ENCODE data around the gene NTM.

NTM gene

DNA sequence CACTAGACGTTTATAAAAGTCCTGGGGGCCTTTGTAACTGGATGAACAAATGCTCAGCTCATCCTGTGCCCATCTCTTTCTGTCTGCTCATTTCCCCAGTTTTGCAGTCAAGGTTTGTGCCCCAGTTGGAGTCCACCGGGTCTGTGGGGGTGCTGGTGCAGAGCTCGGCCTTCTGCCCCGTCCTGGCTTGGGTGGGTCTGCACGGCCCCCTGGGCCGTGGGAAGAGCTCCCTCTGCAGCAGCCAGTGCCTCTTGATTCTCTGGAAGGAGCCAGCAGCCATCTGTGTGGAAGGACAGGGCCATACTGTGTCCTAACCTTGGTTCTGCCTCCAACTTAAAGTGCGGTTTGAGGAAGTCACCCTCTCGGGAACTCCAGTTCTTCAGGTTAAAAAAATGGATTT, 140.2 kb downstream of the NTM start:
- no peak for DNase-seq

DNA sequence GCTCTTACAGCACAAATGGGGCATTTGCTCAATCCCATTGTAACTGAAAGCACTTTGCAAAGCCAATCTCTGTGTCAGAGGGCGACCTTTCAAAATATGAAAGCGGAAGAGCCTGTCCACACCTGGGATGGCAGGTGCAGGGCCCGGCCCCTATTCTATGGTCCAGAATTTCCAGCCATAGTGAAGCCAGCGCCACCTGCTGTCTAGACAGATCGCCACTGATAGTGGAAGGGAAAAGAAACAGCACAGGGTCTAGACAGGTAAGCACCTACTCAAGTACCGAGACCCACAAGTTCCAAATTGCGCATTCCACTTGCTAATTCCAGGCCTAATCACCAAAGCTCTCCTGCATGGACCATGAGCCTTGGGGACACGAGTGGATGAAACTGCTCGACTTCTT, 141.4 kb downstream of the NTM start:
- no peak for DNase-seq

DNA sequence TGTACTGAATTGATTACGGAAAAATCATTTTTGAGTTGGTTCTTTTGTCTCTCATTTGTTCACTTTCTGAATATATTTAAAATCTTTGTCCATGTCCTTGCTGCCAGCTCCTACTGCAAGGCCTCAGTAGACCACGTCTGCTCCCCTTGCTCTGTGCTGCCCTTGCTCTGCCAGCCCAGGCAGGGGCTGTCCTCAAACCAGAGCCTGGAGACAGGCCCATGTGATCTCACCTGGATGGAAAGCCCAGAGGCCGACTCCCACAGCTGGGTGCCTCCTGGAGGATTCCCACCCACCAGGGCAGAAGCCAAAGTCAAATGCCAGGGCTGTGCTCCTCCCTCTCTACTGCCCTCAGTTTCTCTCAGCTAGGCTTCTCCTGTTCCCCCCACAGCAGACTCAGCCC, 141.8 kb downstream of the NTM start:
- DNase-seq = no peak

DNA sequence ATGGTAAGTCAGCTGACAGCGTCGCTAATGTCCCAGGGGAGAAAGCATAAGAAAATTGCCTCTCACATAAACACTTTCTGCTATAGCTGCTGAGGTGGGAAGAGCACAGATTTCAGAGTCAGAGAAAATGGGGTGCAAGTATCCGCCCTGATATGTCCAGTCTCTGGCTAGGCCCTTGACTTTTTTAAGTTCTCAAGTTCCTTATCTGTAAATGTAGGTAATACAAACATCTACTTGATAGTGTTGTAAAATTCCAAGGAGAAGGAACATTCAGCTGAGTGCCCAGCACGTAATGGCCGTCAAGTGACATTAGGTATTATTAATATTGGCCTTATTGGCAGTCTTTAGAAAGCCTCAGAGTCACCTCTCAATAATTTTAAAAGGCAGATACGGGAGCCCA, 143.6 kb downstream of the NTM start:
- no peak for DNase-seq

DNA sequence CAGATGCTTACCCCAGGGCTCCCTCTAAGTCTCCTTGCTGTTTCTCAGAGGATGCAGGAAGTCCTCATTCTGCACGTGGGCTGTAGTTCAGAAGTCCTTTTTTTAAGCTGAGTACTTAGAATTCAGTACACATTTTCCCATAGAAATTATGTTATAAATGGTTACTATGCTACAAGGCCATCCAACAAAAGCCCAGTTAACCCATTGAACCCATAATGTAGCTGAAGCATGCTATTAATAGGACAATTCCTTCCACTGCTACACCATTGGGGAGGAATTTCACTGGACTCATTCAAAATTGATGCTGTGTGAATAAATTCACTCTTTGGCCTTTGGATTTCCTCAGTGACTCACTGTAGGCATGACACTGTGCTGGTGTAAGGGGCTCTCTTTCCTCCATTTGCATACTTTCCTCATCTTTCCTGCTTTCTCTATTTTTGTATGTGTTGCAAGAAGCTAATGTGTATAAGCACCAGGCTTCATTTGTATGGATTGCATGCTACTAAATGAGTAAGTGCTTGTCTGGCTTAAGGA, 148.0 kb downstream of the NTM start:
- DNase-seq = no peak

DNA sequence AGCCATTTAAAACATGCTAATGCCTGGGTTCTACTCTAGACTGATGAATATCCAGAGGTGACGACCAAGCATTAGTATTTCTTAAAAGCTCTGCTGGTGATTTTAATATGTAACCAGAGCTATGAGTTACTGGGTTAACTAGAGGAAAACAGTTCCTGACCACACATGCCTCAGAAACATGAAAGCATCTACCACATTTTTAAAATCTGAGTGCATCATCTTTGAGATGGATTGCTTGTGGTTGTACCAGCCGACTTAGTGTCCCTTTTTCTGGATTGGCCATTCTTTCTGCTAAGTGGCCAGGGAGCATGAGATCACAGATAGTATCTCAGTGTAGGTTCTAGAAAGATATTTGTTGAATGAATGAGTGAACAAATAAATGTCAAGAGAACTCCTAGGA, 152.4 kb downstream of the NTM start:
- no peak for DNase-seq

DNA sequence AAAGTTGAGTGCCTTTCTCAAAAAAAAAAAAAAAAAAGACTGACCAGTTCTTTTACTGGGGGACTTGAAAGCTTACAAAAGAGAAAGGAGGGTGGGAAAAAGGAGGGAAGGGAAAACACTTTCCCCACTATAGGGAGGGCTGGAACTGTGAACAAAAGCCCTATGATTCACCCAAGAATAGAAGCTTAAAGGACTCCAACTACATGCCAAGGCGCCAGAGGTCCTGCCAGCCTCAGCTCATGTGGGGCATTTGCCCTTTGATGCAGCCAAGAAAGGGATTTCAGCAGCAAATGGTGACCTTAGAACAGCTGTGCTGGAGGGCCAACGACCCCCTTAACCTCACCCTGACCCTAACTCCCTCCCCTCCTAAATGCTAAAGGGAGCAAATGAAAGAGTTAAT, 160.0 kb downstream of the NTM start:
- no peak for DNase-seq

DNA sequence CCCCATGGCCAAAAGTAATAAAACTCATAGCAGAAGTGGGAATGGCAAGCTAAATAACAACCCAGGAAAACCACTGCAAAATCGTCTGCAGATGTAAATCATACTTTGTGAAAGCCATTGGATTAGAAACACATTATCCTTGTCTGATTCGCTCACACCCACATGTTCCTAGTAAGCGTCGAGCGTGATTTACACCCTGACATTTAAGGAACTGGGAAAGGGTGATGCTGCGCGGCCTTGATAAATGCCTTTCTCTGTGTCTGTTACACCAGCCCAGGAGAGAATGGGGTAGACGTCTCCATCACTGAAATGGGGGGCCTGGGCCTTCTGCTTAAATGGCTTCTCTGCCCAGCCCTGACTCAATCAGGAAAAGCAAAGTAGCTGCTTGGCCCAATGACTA, 162.7 kb downstream of the NTM start:
- DNase-seq = no peak

DNA sequence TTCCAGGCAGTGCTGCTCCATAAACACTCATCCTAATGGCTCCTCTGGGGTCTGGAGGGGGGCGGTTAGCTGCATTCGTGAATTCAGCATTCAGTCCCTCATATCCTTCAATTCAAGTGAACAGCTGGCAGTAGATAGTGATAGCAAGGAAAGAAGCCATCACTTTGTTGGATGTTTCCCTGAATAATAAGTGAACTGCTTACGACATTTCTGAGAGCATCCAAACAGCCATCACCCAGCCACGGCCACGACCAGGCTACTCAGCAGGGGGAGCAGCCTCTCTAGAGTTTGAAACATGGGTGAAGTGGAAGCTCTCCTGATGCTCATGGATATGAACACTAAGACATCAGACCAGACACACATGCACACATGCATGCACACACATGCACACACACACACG, 163.6 kb downstream of the NTM start:
- no peak for DNase-seq

DNA sequence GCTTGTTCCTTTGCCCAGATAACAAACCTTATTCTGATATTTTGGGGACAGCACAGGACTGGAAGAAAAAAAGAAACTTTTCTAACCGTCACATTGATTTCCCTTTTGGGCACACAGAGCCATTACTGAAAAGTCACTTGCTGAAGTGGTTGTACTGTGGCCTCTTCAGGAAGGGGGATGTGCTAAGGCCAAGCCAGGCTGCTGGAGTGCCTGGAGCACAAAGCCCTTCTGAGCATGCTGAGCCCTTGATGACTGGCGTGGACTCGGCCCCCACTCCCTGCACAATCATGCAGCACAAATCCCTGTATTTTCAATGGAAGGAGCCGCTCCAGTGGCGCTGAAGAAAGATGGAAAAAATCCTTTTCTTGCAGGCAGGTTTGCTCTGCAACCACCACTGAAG, 164.2 kb downstream of the NTM start:
- no peak for DNase-seq

DNA sequence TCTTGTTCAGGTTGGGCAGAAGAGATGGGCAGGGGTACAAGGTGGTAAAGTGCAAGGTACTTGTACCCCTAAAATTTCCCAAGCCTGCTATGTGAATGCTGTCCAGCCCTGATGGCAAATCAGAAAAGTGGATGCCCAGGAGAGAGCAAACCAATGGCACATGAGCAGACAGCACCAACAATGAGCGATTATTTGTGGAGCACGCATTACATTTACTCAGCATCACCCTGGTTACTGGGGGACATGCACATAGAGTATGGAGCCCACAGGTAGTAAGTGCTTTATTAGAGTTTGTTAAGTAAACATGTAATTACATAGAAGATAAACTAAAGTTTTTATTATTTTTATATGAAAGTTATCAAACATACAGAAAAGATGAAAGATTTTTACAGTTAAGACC, 165.7 kb downstream of the NTM start:
- no peak for DNase-seq

DNA sequence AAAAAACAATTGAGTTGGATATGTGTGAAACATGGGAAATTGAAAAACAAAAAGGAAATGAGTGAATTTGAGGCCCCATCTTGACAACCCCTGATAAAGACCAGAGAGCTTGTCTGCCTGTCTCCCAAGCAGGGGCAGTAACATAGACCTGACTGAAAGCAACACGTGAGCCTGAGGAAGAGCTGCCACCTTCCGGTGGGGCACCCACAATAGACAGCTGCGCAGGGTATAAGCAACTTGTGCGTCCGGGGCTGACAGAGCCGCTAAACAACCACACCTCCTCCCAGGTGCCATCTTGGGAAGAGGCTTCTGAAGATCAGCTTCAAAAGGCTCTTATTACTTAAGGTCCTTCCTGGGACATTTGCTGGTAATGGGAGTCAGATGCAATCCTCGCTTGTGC, 166.8 kb downstream of the NTM start:
- no peak for DNase-seq

DNA sequence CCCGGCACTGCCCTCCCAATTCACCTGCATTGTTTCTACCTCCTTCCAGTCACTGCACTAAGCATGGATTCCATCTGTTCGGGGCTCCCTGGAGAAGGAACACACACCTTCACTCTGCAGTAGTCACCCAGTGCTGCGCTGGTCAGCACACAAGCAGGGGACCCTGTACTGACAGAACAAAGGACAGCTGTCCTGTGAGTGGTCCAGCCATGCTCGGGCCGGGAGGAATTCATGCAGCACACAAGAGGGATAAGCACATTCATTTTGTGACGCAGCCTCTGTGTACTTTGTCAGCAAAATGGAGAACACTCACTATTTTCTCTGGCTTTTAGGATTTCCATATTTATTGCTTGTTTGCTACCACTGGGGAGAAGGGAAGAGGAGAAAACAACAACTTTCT, 167.3 kb downstream of the NTM start:
- no peak for DNase-seq

DNA sequence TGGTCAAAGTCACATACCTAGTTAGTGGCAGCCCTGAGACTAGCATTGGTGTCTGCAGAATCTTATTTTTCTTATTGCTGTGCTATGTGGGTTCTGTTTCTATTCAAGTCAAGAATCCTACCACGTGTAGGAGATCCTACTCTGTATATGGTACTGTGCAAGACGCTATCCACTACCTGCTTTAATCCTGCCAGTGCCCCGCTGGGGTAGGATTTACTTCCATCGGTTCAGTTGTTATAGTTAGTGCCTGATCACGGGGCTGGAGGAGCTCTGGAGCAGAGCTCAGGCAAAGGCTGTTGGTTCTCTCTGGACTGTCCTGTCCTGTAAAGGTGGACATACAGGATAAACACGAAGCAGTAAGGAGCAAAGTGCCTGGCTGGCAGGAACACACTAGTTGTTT, 167.9 kb downstream of the NTM start:
- no peak for DNase-seq

DNA sequence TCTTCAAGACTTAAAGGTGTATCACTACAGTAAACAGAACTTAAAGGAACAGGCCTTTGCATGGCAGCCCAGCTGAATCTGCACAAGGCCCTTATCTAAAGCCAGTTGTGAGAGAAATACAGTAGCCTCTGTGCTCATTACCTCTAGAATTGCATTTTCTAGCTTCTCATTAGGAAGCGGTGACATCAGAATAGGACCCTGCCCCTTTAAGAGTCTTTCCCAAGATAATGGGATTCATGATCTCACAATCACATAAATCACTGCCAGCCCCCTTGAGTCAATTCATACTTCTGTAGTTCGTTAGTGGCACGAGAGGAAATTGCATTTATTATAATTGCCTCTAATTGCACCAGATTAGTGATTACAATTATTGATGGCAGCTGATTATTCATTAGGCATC, 170.3 kb downstream of the NTM start:
- no peak for DNase-seq

DNA sequence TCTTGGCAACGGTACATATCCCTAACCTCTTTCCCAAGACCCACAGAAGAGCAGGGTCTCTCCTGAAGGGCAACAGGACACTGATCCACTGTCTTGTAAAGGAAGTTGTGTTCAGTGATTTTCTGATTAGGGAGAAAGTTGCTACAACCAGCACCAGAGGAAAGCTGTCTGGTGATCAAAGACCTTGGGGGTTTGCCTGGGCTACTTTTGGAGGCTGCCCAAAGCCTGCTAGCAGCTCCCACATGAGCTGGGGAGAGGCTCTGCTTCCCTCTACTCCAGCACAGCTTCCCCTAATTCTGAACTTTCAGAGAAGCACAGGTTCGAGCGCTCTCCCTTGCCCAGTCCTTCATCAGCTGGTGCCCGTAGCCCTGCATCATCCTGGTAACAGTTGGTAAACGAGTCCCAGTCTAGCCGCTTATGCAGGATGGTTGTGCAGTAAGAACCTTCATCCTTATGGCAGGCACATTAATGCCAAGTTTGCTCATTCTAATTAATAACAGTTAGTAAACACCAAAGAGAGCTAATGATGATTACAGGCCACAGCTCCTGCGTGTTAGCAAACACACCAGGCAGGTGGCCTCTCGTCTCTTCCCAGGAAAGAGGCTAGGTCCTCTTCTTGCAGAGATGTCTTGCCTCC, 173.1 kb downstream of the NTM start:
- DNase-seq = no peak

DNA sequence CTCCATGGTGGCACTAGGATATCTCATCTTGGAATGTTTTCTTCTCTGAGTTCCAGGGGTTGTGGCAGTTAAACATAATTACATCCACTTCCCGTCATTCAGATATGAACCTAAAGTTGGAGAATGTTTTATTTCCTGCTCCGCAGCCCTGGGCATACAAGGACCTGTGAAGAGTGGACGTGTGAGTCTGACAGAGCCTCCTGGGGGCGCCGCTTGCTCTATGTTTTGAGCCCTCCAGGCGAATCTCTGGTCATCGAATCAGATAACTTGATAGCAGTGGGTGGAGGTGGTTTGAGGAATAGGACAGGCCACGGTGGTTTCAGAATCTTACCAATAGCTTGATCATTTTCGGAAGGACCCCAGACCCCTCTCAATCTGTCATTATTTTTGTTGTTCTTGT, 174.2 kb downstream of the NTM start:
- DNase-seq = no peak

DNA sequence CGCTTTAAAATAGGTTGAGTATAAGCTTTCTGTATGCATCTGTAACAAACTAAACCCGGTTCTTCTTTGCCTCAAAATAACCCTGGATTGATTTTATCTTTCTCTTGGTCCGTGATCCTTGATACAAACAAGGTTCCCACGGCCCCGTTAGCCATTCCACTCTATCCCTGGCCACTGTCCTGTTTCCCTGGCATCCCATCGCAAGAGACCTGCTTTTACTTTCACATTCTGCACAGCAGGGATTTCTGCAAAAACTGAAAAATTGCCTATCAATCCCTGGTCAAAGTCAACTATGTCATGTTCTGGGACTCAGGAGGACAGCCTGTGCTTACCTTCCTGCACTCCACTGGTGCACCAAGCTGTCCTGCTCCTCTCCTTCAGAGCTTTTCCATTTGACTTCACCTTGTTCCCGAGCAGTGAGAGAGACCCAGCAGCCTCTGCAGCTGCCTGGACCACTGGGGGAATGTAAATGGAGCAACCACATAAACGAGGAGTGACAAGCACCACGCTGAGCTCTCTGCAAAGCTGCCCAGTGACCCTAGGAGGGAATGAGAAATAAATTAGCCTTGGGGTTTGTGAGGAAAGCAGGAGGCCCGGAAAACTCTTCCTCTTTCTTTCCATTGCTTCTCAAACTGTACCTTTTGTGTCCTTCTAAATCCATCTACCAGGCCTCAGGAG, 175.9 kb downstream of the NTM start:
- DNase-seq = no peak

DNA sequence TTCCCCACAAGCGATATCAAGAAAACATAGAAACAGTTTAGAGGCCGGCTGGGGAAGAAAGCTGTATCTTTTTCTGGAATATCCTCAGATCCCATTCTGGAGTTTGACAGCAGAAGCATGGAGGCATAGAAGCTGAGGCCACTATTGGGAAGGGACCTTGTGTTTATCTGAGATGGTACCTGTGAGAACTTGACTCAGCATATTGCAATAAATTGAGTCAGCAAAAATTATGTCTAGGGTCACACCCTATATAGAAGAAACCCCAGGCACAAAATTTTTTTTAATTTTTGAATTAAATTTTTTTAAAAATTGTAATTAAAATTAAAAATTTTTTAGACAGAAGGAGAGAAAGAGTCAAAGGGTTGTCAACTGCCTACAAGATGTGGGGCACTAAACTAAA, 178.7 kb downstream of the NTM start:
- no peak for DNase-seq

DNA sequence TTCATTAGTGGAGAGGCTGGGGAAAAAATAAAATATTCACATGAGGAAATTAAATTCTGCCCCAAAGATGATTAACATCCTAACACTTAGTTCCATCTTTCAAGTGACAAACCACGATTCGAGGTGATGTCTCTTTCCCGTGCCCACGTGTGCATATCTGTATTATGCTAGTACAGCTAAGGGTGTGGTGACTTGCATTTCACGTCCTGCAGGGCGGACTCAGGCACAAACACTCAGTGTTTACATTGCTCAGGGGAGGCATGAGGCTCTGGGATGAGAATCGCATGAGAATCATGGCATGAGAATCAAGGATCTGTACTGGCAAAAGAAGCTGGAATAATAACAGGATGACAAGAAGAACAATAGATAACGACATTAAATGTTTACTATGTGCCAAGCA, 179.4 kb downstream of the NTM start:
- no peak for DNase-seq

DNA sequence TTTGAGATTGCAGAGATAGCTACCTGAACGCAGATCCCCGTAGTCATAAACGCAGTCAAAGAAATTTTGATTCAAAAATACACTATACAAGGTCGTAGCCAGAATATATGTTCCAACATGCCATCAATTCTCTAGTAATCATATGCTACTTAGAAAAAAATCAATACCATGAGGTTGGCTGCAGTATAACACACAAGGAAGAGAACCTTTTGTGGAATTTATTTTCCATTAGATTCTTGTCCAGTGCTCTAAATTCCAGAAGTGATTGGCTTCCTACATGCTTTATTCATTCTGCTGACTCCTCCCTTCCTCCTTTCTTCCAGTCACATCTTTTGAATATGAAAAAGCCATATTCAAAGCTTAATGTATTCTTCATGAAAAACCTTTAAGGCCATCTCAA, 189.9 kb downstream of the NTM start:
- no peak for DNase-seq

DNA sequence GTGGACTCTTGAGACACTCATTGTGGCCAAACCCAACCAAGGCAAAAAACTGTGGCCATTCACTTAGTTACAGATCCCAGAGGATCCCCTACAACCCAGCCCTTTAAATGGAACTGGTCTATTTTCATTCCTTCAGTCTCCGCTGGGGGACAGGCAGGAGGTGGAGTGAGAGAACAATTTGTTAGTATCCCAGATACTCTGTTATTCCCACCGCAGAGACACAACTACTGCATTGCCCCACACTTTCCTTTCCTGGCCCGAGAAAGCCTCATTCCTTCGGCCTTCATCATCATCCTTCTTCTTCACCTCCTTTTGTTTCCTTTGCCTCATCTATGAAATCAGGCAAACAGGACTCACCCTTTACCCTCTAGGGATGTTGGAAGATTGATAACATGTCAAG, 191.1 kb downstream of the NTM start:
- no peak for DNase-seq

DNA sequence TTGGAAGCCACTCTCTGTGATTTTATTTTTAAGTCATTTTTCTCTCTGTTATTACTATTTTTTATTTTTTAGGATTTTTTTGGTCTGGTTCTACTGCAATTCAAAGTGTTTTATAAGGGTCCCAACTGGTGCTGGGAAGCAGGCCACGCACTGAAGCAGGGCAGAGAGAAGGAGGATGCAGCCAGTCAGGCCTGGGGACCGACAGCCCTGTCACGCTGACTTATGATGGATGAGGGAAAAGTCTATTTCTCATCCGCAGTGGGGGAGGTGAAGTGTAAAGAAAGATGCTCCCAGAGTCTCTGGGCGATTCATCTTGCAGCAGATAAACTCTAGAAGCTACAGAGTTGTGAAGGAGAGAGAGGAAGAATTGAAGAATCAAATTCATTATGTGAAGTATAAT, 191.6 kb downstream of the NTM start:
- DNase-seq = no peak

DNA sequence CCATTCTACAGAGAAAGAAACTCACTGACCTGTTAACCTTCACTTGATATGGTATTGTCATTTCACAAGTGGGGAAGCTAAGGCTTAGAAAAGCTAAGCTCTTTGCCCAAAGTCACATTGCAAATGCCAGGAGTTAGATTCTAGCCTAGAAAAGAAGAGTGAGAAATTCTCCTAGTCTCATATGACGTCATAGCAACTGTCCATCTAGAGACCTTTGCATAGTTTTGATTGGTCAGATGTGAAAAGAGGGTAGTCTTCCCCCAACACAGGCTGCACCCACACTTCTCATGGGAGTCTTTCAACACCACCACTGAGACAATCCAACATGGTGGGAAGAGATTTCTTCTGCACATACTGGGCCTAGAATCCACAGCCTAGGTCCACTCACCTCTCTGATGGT, 197.9 kb downstream of the NTM start:
- DNase-seq = no peak

DNA sequence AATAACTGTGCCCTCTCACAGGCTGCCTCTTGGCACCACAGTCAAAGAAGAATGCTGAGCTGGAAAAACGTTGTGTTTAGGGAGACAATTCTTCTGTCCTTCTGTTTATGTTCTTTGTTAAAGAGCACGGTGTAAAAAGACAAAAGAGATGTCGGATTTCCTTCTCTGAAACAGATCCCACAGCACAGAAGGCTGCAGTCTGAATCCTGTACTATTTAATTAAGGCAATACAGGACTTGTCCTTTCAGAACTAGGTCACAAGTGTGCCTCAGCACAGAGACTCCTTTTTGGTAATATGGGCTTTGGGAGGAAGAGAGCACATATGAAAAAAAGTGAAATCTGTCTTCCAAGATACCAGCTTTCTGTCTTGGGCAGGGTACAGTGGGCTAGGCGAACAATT, 201.2 kb downstream of the NTM start:
- DNase-seq = no peak
